Stimulated activated memory B cell treated with anti-CD40 and anti-IgM and Interleukin-4, amounts not matched to agents 10 μg/mL and 1 μg/mL and 100 μg/mL, for 72 hours (primary cell): Measurements from ENCODE around the gene ABI3.
"Not testable (repeated sequence)": the region's sequence is repeated elsewhere in the genome, so short reads cannot be mapped to it uniquely, and the experiment has no call there.

Experiments used
- ATAC-seq: fragments of 150-1000 bp; cut with Tn5 transposase; 2 replicates; pipeline ENCODE4 v1.10.0; 2021
- H3K27ac Mint-ChIP-seq: one replicate; pipeline ENCODE4 v1.8.0; 2022; ENCODE audit warnings: mild to moderate bottlenecking, mixed read lengths
- H3K27me3 Mint-ChIP-seq: one replicate; pipeline ENCODE4 v1.8.0; 2022; ENCODE audit warnings: mixed read lengths
- H3K36me3 Mint-ChIP-seq: one replicate; pipeline ENCODE4 v1.8.0; 2022; ENCODE audit warnings: mixed read lengths
- H3K4me1 Mint-ChIP-seq: one replicate; pipeline ENCODE4 v1.8.0; 2022; ENCODE audit warnings: mixed read lengths
- H3K4me3 Mint-ChIP-seq: one replicate; pipeline ENCODE4 v1.8.0; 2022; ENCODE audit warnings: mild to moderate bottlenecking, moderate library complexity, mixed read lengths
- H3K9me3 Mint-ChIP-seq: one replicate; pipeline ENCODE4 v1.8.0; 2022; ENCODE audit warnings: mixed read lengths

The ABI3 gene

DNA sequence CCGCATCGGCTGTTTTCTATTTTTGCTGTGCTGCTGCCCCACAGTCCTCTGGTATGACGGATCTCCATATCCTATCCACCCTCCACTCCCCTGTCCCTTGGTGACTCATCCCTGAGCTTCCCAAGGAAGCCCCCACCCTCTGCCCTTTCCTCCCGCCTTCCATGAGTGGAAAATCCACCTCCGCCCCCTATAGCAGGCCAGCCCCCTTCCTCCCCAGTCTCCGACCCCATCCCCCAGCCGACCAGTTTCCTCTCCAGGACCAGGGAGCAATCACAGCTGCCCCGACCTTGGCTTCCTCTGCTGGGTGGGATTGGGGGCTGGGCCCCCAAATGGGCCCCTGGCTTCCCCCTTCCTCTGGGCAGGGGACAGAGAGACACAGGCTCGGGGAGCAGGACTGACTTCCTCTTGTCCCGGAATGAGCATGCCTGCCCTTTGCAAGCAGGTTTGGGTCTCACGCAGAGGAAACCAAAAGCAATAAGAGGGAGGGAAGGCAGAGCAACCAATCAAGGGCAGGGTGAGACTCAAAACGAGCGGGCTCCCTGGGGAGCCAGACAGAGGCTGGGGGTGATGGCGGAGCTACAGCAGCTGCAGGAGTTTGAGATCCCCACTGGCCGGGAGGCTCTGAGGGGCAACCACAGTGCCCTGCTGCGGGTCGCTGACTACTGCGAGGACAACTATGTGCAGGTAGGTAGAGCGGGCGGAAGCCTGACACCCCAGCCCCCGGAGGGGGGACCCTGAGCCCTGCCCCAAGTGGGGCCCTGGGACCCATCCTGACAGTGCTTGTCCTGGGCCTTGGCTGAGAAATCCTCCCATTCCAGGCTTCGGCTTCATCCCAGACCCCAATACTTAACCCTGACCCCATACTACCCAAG, at the start of gene ABI3, which contains the start of gene GNGT2:
Gene ABI3 (plus strand): TSS at position 550 of the 872 bp plus-strand sequence. CDS start 18 bp downstream, at position 568.
Gene GNGT2 (minus strand): TSS at position 417 of the 872 bp plus-strand sequence. CDS start 3,152 bp downstream, outside the sequence.
- Mint-ChIP-seq H3K4me3 (peak within 1 kb of the TSS; percentile 92), H3K9me3 (peaks cover 3% of the 10 kb centered on the region), H3K36me3 (peaks cover 20% of the 10 kb centered on the region), H3K27me3 (no peaks in the 10 kb centered on the region), H3K27ac (peak within 1 kb of the TSS; percentile 99), H3K4me1 (peaks cover 67% of the 10 kb centered on the region)
- ATAC-seq, result peak; percentile 96

GRCh38 chr17:49162866-49163265, 47.6 kb upstream of the ABI3 start:
- Mint-ChIP-seq H3K27ac (no peak overlapping the region), H3K4me1 (no peaks in the 10 kb centered on the region), H3K4me3 (no peak overlapping the region), H3K9me3 (no peaks in the 10 kb centered on the region), H3K27me3 (peaks cover 56% of the 10 kb centered on the region), H3K36me3 (no peaks in the 10 kb centered on the region)
- ATAC-seq, result no peak

DNA sequence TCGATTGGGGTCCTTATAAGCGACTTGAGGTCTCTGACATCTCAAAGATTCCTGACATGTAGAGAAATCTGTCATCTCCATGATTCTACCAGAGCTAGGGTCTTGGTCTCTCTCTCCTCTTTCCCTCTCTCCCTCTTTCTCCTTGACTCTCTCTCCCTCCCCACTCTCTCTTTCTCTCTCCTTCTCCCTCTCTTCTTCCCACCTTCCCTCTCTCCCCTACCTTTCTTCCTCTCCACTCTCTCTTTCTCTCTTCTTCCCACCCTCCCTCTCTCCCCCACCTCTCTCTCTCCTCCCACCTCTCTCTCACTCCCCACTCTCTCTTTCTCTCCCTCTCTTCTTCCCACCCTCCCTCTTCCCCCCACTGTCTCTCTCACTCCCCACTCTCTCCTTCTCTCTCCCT, 45.4 kb upstream of the ABI3 start:
- Mint-ChIP-seq H3K9me3 (no peaks in the 10 kb centered on the region), H3K27me3 (peaks cover 56% of the 10 kb centered on the region), H3K4me1 (no peaks in the 10 kb centered on the region), H3K27ac (no peak overlapping the region), H3K4me3 (no peak overlapping the region), H3K36me3 (no peaks in the 10 kb centered on the region)
- ATAC-seq, result no peak

- Mint-ChIP-seq H3K27ac (no peak overlapping the region), H3K4me1 (no peaks in the 10 kb centered on the region), H3K9me3 (no peaks in the 10 kb centered on the region), H3K36me3 (no peaks in the 10 kb centered on the region), H3K27me3 (peaks cover 77% of the 10 kb centered on the region), H3K4me3 (no peak overlapping the region)
- ATAC-seq, result no peak
Observed at GRCh38 chr17:49168706-49169105, 41.8 kb upstream of the ABI3 start.

DNA sequence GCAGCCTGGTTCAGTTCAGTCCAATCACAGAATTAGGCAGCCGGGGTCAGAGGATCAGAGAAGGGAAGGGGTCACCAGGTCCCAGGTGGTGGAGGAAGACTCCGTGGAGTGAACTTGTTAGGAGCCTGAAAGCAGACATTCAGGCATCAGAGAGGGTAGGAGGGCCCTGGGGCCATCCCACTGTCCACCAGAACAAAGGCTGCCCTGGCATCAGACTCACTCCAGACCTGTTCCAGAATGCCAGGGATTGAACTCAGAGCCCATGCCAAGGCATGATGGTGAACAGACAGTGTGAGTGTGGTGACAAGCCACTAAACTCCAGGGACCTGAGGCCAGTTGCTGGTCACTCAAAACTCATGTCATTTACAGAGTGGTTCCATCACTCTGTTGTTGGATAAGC, 40.3 kb upstream of the ABI3 start:
- no peak overlapping the region for H3K4me3 Mint-ChIP-seq
- H3K4me1 Mint-ChIP-seq, result no peaks in the 10 kb centered on the region
- H3K27ac Mint-ChIP-seq, result no peak overlapping the region
- H3K36me3 Mint-ChIP-seq, result no peaks in the 10 kb centered on the region
- peaks cover 5% of the 10 kb centered on the region for H3K9me3 Mint-ChIP-seq
- no peak for ATAC-seq
- peaks cover 78% of the 10 kb centered on the region for H3K27me3 Mint-ChIP-seq

DNA sequence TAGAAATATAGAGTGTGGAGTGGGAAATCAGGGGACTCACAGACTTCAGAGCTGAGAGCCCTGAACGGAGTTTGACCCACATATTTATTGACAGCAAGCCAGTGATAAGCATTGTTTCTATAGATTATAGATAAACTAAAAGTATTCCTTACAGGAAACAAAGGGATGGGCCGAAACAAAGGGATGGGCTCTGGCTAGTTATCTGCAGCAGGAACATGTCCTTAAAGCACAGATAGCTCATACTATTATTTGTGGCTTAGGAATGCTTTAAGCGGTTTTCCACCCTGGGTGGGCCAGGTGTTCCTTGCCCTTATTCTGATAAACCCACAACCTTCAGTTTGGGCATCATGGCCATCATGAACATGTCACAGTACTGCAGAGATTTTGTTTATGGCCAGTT, 39.8 kb upstream of the ABI3 start:
- H3K4me1 Mint-ChIP-seq, H3K36me3 Mint-ChIP-seq, ATAC-seq, H3K9me3 Mint-ChIP-seq, H3K27ac Mint-ChIP-seq, H3K4me3 Mint-ChIP-seq: not testable (repeated sequence)
- H3K27me3 Mint-ChIP-seq, result peaks cover 78% of the 10 kb centered on the region

DNA sequence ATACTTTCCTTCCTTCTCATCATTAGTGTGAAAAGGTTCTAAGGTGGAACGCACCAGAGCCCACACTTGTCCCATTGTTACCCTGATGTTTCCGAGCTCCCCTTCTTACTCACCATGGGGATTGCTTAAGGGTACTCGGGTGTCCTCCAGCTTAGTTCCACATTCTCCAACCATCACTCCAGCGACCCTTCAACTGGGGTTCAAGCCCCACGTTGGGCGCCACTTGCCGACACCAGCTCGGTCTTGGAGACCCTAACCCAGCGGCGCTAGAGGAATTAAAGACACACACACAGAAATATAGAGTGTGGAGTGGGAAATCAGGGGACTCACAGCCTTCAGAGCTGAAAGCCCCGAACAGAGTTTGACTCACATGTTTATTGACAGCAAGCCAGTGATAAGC, 34.5 kb upstream of the ABI3 start:
- H3K27ac Mint-ChIP-seq, H3K36me3 Mint-ChIP-seq, H3K4me3 Mint-ChIP-seq, H3K4me1 Mint-ChIP-seq, ATAC-seq: not testable (repeated sequence)
- H3K9me3 Mint-ChIP-seq, result peaks cover 11% of the 10 kb centered on the region
- peaks cover 34% of the 10 kb centered on the region for H3K27me3 Mint-ChIP-seq

DNA sequence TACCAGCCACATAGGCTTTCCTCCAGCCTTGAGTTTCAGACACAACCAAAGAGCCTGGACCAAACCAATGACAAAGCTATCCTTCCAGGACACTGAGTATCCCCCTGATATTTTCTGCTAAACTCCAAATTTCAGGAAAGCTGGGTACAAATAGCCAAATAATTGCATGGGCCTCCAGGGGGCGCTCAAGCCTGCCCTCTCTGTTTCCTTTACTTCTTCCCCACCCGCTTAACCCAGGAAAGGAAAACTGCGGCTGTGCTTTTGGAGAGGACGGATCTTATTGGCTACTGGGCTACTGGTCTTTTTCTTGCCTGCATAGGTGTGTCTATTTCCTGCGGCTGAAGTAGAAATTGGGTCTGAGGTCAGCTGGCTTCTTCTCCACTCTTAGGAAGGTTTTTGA, 30.2 kb upstream of the ABI3 start:
- Mint-ChIP-seq H3K4me3 (peak overlapping the region; percentile 36), H3K4me1 (peaks cover 6% of the 10 kb centered on the region), H3K27me3 (peaks cover 11% of the 10 kb centered on the region), H3K27ac (no peak overlapping the region), H3K9me3 (peaks cover 14% of the 10 kb centered on the region), H3K36me3 (peaks cover 5% of the 10 kb centered on the region)
- ATAC-seq, result no peak

- Mint-ChIP-seq H3K4me1 (peaks cover 6% of the 10 kb centered on the region), H3K27me3 (peaks cover 3% of the 10 kb centered on the region), H3K36me3 (peaks cover 4% of the 10 kb centered on the region), H3K9me3 (peaks cover 16% of the 10 kb centered on the region), H3K4me3 (no peak overlapping the region), H3K27ac (peak overlapping the region; percentile 35)
- peak; percentile 71 for ATAC-seq
Observed at GRCh38 chr17:49180998-49181635, 29.4 kb upstream of the ABI3 start.

- no peak overlapping the region for H3K27ac Mint-ChIP-seq
- H3K27me3 Mint-ChIP-seq, result no peaks in the 10 kb centered on the region
- H3K4me3 Mint-ChIP-seq, result no peak overlapping the region
- peaks cover 5% of the 10 kb centered on the region for H3K36me3 Mint-ChIP-seq
- H3K9me3 Mint-ChIP-seq, result peaks cover 16% of the 10 kb centered on the region
- peaks cover 6% of the 10 kb centered on the region for H3K4me1 Mint-ChIP-seq
- ATAC-seq, result no peak
Observed at GRCh38 chr17:49183341-49183740, 27.2 kb upstream of the ABI3 start.

GRCh38 chr17:49183801-49184200, 26.7 kb upstream of the ABI3 start:
- no peaks in the 10 kb centered on the region for H3K27me3 Mint-ChIP-seq
- no peak for ATAC-seq
- no peak overlapping the region for H3K4me3 Mint-ChIP-seq
- no peak overlapping the region for H3K27ac Mint-ChIP-seq
- H3K4me1 Mint-ChIP-seq, result peaks cover 6% of the 10 kb centered on the region
- H3K9me3 Mint-ChIP-seq, result peaks cover 16% of the 10 kb centered on the region
- H3K36me3 Mint-ChIP-seq, result peaks cover 5% of the 10 kb centered on the region

DNA sequence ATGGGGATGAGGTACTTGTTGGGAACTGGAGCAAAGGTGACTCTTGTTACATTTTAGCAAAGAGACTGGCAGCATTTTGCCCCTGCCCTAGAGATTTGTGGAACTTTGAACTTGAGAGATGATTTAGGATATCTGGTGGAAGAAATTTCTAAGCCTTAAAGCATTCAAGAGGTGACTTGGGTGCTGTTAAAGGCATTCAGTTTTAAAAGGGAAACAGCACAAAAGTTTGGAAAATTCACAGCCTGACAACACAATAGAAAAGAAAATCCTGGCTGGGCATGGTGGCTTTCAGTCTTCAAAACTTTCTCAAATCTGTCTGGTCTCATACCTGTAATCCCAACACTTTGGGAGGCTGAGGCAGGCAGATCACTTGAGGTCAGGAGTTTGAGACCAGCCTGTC, 26.0 kb upstream of the ABI3 start:
- H3K4me1 Mint-ChIP-seq, ATAC-seq, H3K27me3 Mint-ChIP-seq, H3K27ac Mint-ChIP-seq, H3K36me3 Mint-ChIP-seq, H3K4me3 Mint-ChIP-seq: not testable (repeated sequence)
- H3K9me3 Mint-ChIP-seq, result peaks cover 16% of the 10 kb centered on the region

- not testable (repeated sequence) for H3K27me3 Mint-ChIP-seq, H3K4me3 Mint-ChIP-seq, ATAC-seq, H3K27ac Mint-ChIP-seq, H3K4me1 Mint-ChIP-seq, H3K36me3 Mint-ChIP-seq
- H3K9me3 Mint-ChIP-seq, result peaks cover 16% of the 10 kb centered on the region
Observed at GRCh38 chr17:49185381-49185780, 25.1 kb upstream of the ABI3 start.

GRCh38 chr17:49187301-49187700, 23.2 kb upstream of the ABI3 start:
- peaks cover 16% of the 10 kb centered on the region for H3K4me1 Mint-ChIP-seq
- no peaks in the 10 kb centered on the region for H3K27me3 Mint-ChIP-seq
- H3K4me3 Mint-ChIP-seq, result no peak overlapping the region
- no peak for ATAC-seq
- H3K9me3 Mint-ChIP-seq, result peaks cover 16% of the 10 kb centered on the region
- H3K36me3 Mint-ChIP-seq, result peaks cover 5% of the 10 kb centered on the region
- H3K27ac Mint-ChIP-seq, result no peak overlapping the region

DNA sequence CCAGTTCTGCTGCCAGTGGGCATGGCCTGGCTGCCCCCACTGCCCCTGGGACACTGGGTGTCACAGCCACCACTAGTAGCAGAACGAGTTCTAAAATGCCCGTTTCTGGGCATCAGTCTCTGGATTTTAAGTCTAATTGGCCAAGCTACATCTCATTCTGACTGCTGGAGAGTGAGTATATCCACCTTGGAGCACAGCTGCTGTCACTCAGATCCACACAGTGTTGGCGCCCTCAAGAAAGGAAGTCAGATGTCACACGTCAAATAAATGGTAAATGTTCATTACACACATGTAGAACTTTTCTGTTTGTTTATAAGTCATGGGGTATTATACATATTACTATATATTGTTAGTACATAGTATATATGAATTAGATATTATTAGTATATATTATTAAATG, 19.6 kb upstream of the ABI3 start:
- Mint-ChIP-seq H3K4me3 (no peak overlapping the region), H3K27ac (peak overlapping the region; percentile 66), H3K36me3 (peaks cover 3% of the 10 kb centered on the region), H3K4me1 (peaks cover 45% of the 10 kb centered on the region), H3K9me3 (peaks cover 2% of the 10 kb centered on the region), H3K27me3 (no peaks in the 10 kb centered on the region)
- ATAC-seq, result no peak
